NCI-H2029 (cell line): Measurements from ENCODE around the gene RNF19B.
"Not testable (repeated sequence)": the region's sequence is repeated elsewhere in the genome, so short reads cannot be mapped to it uniquely, and the experiment has no call there.

Source experiments
- DNase-seq: peaks from one replicate; lab custom pipeline; 2025; lab: John Stamatoyannopoulos, UW

Gene RNF19B, protein sequence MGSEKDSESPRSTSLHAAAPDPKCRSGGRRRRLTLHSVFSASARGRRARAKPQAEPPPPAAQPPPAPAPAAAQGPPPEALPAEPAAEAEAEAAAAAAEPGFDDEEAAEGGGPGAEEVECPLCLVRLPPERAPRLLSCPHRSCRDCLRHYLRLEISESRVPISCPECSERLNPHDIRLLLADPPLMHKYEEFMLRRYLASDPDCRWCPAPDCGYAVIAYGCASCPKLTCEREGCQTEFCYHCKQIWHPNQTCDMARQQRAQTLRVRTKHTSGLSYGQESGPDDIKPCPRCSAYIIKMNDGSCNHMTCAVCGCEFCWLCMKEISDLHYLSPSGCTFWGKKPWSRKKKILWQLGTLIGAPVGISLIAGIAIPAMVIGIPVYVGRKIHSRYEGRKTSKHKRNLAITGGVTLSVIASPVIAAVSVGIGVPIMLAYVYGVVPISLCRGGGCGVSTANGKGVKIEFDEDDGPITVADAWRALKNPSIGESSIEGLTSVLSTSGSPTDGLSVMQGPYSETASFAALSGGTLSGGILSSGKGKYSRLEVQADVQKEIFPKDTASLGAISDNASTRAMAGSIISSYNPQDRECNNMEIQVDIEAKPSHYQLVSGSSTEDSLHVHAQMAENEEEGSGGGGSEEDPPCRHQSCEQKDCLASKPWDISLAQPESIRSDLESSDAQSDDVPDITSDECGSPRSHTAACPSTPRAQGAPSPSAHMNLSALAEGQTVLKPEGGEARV

DNA sequence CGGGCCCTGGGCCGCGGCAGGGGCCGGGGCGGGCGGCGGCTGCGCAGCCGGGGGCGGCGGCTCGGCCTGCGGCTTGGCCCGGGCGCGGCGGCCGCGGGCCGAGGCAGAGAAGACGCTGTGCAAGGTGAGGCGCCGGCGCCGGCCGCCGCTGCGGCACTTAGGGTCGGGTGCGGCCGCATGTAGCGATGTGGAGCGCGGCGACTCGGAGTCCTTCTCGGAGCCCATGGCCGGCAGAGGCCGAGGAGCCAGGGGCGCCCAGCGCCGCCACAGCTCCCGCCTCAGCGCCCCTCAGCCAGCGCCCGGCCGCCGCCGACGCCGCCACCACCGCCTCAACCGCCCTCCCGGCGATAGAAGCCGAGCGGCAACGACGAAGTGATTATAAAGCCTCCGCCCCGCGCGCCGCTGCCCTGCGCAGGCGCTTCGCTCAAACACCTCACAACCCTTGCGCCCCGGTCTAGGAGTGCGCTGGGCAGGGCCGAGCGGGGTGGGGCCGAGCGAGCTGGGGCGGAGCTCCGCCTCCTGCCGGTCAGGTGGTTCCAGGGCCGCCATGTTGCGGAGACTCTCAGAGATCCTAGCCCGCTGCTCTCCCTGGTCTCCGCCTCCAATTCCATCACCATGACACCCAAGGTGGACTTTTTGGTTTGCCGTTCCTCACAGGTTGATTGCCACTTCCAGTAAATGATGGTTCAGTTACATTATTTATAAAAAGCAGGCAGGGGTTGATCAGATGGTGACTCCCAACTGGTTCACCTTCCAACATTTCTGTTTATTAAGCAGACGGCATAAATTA lies at the start of gene RNF19B:
Gene RNF19B, minus strand, starts transcription at position 349 of the 790 bp plus-strand sequence. Its CDS starts 124 bp downstream, at position 225.
- peak; percentile 92 for DNase-seq

DNA sequence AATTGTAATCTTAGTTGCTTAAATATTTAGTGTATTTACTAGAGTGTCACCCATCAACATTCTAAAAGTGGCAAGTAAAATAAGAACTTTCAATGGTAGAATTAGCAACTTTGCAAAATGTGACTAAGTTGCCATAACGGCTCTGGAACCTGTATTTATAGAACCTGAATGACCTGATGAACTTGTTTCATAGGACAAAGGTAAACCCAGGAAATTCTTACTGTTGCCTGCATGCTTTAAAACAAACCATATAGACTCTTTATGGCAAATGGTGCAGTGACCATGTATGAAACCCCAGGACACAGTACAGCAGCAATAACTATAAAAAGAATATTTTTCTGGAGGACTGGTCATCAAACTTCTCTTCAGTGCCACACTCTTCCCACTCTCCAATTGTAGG lies 49.2 kb upstream of the RNF19B start:
- no peak for DNase-seq

DNA sequence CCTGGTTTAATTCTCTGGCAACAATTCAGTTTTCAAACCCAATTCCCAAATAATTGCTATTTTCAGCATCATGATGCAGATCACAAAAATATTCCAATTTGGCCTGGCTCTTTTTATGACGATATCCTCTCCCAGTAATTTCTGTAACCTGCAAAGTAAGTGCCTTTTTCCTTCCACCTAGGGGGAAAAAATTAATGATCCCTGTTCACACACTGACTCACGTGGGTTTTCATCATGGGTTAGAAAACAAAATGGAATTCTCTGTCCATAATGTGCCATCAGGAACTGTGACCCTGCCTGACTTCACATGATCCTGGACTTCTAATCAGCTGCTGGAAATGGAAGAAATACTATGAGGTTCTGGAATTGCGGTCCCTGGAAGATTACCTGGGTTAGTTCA lies 47.6 kb upstream of the RNF19B start:
- DNase-seq = no peak

DNA sequence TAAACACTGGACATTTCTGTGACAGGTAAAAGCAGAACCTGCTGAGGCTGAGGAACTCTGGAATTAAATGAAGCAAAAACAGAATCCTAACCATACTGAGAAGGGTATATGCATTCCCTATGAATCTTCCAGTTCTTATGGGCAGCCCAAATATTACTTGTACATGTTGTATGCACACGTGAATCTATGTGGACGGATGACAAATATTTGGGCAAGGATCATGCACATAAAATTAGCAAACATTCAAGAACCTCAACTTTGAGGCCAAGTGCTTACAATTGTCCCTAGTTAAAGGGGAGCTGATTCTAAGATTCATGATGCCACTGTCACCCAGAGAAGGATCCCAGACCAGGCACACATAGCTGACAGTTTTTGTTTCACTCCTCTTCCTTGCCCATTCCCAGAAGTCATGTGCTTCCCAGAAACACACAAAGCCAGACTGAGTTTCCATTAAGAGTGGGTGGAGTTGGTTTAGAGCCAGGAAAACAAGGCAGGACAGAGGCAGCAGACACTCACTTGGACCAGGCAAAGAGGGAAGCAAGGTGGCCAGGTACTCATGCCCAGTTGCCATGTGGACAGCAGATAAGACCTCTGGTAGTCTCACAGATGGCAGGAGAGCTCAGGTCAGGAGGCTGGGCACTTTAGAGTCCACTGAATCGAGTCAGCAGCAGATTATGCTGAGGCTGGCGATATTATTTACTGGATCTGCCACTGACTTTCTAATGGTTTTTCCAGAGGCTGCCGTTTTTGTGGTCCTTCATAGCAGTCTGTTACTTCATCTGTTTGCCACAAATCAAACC lies 46.5 kb upstream of the RNF19B start:
- DNase-seq = peak; percentile 65

DNA sequence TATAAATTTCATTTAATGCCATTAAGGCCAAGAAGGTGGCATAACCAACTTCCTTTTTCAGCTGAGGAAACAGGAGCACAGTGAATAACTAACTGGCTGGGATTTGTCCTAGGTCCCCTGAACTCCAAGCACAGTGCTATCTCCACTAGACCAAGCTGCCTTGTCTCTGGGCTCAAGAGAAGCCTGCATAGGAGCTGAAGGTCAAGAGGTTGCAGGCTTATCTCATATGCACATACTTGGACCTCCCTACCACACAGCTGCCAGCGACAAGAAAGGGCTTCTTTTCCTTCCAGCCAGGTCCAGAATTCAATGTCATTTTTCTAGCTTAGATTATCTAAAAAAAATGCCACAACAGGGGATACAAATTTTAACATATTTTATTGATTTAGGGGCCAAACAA lies 45.0 kb upstream of the RNF19B start:
- no peak for DNase-seq

DNA sequence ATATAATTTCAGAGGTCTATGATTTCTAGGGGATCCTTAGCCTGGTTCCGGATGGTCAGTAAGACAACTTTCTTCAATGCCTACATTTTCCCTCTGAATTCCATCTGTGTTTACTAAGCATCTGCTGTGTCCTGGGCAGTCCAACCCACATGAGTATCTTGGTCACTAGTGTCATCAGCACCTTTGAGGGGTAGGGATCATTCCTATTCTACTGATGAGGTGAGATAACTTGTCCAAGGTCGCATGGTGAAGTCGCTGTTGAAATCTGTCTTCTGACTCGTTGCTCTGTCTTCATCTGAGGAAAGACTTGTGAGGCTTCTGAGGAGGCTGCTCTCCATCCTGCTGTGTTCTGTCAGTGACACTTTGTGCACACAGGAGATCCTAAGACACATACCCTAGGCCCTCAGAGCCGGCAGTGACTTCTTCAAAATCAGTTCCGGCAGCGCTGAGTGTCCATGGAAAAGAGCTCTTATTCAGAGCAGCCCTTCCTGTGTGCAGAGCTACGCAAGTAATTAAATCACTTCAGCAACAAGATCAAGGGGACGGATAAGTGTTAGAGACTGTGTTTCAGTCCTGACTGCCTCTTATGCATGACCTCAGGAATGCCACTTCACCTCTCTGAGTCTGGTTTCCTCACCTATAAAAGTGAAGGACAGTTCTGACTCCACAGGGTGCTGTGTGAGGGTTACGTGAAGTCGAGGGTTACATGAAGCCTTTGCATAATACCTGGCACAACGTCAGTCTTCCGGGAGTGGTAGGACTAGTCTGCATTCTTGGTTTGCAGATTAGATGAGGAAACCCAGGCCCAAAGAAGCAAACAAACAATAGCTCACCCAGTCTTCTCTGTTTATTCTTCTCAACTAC lies 43.7 kb upstream of the RNF19B start:
- DNase-seq = peak; percentile 90

DNA sequence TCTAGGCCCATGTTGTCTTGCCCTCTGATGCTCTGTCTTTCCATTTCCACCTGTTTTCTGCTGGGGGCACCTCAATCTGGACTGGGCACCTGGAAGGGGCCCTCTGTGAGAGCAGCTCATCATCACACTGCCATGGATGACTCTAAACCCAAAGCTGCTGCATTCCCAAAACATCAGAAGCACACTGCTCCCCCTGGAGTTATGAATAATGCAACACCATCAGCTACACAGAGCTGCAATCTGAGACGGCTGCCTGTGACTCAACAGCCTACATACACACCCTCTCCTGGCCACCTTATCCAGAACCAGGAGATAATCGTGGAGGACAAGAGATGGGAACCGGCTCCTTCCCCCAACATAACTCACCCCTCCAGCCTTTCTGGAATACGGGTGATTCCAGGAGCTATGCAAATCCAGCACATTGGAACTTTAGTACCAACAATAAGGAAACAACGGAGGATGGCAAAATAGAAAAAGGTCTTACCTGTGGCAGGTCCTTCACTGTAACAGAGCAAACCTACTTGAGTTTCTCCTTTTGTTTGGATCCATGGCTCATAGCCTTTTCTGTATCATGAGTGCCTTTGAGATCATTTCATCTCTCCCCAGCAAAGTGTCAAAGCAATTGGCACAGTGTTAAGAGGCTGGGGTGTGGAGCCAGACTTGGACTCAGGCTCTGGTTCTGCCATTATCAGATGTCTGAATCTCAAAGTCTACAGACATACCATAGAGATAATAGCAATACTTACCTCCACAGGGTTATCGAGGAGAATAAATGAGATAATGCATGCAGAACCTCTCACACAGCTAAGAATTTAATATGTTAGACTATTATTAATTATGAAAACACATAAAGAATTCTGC lies 42.8 kb upstream of the RNF19B start:
- DNase-seq = peak; percentile 88

DNA sequence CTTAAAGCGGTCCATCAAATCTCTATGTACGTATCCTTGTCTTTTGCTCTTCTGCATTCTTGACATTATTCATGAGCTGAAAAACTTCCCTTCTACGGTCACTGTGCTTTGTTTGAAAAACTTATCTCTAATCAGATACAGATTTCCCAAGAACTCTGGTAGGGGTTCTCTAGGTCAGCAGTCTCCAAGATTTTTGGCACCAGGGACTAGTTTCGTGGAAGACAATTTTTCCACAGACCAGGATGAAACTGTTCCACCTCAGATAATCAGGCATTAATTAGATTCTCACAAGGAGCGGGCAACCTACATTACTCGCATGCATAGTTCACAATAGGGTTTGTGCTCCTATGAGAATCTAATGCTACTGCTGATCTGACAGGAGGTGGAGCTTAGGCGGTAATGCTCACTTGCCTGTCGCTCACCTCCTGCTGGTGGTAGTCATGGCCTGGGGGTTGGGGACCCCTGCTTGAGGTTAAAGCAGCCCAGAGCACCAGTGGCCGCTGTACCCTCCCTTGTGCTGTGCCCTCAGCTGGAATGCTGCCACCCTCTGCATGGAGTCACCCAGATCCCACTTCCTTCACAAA lies 41.3 kb upstream of the RNF19B start:
- DNase-seq = no peak

DNA sequence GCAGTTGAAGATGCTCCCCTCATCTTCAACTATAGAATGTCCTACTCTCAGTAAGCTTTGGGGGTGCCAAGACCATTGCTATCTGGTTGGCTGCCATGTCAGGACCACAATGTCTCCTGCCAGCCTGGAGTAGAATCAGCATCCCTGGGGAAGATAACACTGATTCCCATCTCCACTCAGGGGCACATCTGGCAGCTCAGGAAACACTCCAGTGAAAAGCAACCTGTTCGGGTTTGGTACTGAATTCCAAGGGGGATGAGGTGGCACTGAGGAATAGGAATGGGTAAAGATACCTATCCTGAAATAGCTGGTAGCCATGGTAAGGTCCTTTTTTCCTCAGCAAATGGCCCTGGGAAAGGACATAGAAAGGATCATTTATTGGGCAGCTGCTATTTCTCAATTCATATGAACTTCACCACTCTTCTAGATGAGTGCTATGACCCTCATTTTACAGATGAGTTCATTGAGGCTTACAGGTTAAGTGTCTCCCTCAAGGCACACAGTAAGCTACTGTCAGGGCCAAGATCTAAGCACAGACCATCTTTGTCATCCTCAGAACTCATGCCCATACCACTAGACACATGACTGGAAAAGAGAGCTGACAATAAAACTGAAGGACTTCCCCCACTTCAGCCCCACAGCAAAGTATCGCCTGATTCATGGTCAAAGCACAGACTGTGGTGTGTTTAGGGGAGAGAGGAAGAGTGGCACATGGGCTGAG lies 40.7 kb upstream of the RNF19B start:
- DNase-seq = no peak

DNA sequence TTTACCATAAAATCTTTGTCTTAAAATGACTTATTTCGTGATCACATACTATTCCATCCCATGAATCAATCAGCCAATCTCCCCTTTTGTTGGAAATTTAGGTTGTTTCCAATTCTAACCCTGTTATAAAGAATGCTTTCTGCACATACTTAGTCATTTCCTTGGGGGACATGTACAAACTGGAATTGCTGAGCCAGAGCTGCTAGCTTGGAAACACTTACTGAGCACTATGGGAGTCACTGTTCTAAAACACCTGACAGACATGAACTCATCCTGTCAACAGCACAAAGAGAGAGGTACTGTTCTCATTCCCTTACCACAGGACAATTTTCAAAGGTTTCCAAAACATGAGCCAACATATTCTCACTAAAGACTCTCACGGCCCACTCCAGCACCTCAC lies 40.0 kb upstream of the RNF19B start:
- DNase-seq = no peak

DNA sequence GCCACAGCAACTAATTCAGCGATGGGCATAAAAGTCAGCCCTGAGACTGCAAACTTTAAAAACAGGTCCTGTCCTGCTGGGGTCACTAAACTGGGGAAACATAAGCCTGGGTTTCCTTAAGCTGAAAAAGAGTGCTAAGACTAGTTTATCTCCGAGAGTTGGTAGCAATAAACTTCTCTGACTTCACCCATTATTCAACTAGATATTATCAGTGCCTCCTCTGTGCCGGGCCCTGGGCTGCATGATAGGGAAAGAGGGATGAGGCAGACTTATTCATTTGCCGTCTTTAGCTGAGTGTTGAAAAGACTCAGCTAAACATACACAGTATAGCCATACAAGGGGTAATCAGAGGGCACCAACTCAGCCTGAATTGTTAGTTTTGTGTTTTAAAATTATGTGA lies 39.0 kb upstream of the RNF19B start:
- DNase-seq = no peak

DNA sequence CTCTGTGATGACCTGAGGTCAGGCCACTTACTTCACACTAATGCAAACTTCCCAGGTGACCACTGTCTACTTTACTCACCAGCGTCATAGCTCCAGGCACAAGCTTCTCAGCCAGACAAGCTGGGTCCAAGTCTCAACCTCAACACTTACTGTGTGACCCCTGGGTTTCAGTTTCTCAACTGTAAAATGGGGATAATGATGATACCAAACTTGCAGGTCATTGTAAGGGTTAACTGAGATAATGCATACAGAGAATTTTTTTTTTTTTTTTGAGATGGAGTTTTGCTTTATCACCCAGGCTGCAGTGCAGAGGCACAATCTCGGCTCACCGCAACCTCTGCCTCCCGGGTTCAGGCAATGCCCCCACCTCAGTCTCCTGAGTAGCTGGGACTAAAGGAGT lies 37.4 kb upstream of the RNF19B start:
- no peak for DNase-seq

DNA sequence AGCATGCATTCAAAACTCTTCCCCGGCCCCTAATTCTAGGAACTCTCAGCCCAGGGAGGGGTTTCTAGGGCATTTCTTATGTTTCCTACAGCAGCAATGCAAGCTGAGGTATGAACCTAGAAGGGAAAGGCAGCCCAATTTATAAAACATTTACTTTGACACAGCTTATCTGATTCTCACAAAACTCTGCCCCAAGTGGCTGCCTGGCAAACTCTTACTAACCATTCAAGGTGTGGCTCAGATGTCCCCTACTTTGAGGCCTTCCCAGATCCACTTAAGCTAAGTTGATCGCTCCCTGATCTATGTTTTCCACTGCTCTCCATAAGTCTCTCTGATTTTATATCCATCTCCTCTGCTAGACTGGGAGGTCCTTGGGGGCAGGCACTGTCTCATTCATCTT lies 36.7 kb upstream of the RNF19B start:
- no peak for DNase-seq

DNA sequence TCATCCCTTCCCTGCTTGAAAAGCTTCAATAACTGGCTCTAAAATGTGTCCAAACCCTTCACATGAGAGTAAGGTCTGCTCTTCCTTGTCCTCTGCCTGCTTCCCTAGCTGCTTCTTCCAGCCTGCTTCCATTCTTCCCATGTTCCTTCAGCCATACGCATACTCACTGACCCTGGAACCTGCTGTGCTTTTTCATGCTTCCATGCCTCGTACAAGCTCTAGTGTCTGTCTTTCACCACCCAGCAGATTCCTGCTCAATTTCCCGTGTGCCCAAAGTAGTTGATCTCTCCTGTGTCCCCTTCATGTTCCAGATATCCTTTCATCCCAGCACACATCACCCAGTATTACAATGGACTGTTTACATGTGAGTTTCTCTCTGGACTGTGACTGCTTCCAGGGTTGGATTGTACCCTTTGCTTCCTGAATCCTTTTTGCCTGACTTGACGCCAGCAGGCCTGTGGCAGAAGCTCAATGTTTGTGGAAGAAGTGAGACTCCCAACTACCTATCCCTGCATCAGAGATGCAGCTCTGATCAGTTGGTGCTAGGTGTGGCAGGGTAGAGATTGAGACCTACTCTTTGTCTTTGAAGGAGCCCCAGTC lies 35.9 kb upstream of the RNF19B start:
- DNase-seq = no peak

DNA sequence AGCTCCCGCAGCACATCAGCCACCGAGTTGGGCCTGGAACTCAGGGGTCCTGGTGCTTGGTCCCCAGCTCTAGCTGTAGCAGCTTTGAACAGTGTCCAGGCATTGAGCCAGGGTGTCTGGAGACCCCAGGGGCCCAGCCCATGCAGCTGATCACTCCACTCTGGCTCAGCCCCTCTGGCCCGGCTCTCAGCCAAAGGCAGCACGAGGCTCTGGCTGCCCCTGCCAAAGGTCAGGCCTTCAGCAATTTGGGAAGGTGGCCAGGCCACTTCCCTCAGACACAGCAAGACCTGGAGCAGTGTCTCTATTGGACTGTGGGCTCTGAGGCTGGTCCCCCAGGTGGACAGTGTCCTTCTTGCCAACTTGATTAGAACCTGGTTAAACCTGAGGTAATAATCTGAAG lies 34.4 kb upstream of the RNF19B start:
- DNase-seq = no peak

DNA sequence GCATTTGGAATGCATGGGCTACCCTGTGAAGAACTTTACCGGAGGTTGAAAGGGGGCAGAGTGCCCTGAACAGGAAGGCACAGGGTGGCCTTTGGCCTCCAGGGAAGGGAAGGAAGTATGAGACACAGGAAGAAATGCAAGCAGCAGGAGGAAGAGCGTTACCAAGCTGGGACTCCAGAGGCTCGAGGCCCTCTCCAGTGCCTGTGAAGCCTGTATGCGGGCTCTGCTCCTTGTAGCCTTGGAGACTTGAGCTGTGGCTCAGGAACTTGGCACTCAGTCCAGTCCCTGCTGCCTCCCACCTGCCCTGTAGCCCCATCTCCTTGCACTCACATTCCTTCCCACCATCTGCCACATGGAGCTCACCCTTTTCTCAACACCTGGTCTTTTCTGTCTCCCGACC lies 33.5 kb upstream of the RNF19B start:
- DNase-seq = no peak

DNA sequence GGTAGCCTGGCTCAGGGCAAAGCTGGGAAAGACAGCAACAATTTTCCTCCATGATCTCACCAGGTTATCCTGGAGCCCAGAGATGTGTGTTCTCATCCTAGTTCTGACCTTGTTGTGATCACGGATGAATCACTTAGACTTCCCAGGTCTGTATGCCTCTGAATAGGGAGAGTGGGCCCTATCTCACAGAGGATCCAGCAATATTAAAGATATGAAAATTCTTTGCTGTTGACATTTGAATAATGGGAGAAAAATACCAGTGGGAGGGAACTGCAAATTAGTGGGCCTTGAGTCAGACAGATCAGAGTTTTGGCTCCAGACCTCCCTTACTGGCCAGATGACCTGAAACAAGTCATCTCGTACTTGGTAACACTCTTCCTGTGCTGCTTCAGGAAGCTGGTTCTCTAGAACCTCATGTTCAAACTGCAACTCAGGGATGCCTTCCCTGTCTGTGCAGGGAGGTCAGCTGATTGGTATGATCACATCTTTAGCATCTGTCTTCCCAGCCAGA lies 32.8 kb upstream of the RNF19B start:
- no peak for DNase-seq

DNA sequence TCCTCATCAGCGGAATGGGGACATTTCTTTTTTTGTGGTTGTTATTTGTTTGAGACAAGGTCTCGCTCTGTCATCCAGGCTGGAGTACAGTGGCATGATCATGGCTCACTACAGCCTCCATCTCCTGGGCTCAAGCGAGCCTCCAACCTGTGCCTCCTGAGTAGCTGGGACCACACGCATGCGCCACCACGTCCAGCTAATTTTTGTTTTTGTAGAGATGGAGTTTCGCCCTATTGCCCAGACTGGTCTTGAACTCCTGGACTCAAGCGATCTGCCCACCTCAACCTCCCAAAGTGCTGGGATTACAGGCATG lies 28.7 kb upstream of the RNF19B start:
- DNase-seq = not testable (repeated sequence)
